T-helper 1 cell treated with Interleukin-12 subunit alpha and Interleukin-12 subunit beta and Interleukin-4 antibody, amounts not matched to agents 30 ng/mL and 1 ng/mL, for 36 hours (primary cell): ENCODE measurements around the gene JMJD7. TPM values are rescaled to one million over a fixed set of nuclear protein-coding genes. Genes with fewer than 3 reads are reported as not detected.

Experiments used
- intact Hi-C: fragments of 100-400 bp; cut with micrococcal nuclease; formaldehyde crosslinking; loops from one replicate; pipeline ENCODE4 v1.15.1; 2024
- total RNA-seq: library from RNA; stranded (reverse); gene quantifications from 2 replicates; pipeline ENCODE4 v1.2.3, GENCODE V29; 2022

The JMJD7 gene
- total RNA-seq, 1 donor from 2014 or later, result 26.4 TPM

GRCh38 chr15:41798607-41799487 lies 29.0 kb upstream of the JMJD7 start:
- intact Hi-C loops, result no loop called here

GRCh38 chr15:41799488-41799805 lies 28.4 kb upstream of the JMJD7 start:
- intact Hi-C loops, result no loop called here

- intact Hi-C loops, result no loop called here
Observed at GRCh38 chr15:41801185-41801584, 26.7 kb upstream of the JMJD7 start.

GRCh38 chr15:41801850-41802455 lies 25.9 kb upstream of the JMJD7 start:
- intact Hi-C loops, result no loop called here

- intact Hi-C loops, result no loop called here
Observed at GRCh38 chr15:41804361-41804760, 23.5 kb upstream of the JMJD7 start.

GRCh38 chr15:41804916-41805666 lies 22.8 kb upstream of the JMJD7 start:
- intact Hi-C loops, result no loop called here

GRCh38 chr15:41805711-41806110 lies 22.2 kb upstream of the JMJD7 start:
- intact Hi-C loops, result no loop called here

- intact Hi-C loops, result no loop called here
Observed at GRCh38 chr15:41806291-41807181, 21.4 kb upstream of the JMJD7 start.

GRCh38 chr15:41809121-41809520 lies 18.8 kb upstream of the JMJD7 start:
- intact Hi-C loops, result no loop called here

- intact Hi-C loops, result no loop called here
Observed at GRCh38 chr15:41809526-41810220, 18.2 kb upstream of the JMJD7 start.

GRCh38 chr15:41810651-41811431 lies 17.1 kb upstream of the JMJD7 start:
- intact Hi-C loops, result loop anchor here (1.0 kb wide), 8 partner anchors 17 to 345 kb away; partner anchors contain the start of genes JMJD7 and MAPKBP1

GRCh38 chr15:41811432-41812195 lies 16.3 kb upstream of the JMJD7 start:
- intact Hi-C loops, result loop anchor here (1.0 kb wide), 8 partner anchors 17 to 345 kb away; partner anchors contain the start of genes JMJD7 and MAPKBP1

- intact Hi-C loops, result no loop called here
Observed at GRCh38 chr15:41812820-41813375, 15.0 kb upstream of the JMJD7 start.

- intact Hi-C loops, result no loop called here
Observed at GRCh38 chr15:41813426-41813825, 14.5 kb upstream of the JMJD7 start.

GRCh38 chr15:41814534-41814933 lies 13.4 kb upstream of the JMJD7 start:
- intact Hi-C loops, result no loop called here

GRCh38 chr15:41816788-41817187 lies 11.1 kb upstream of the JMJD7 start:
- intact Hi-C loops, result no loop called here

GRCh38 chr15:41817327-41817726 lies 10.6 kb upstream of the JMJD7 start:
- intact Hi-C loops, result no loop called here

- intact Hi-C loops, result no loop called here
Observed at GRCh38 chr15:41817781-41818180, 10.1 kb upstream of the JMJD7 start.
